Heart right ventricle (tissue), 16 donors: Measurements from ENCODE around the gene PREX1. TPM values are rescaled to one million over a fixed set of nuclear protein-coding genes. Genes with fewer than 3 reads are reported as not detected.

Experiments
- ATAC-seq, 8 donors: fragments of 200-7000 bp; cut with Tn5 transposase; one replicate each; pipeline ENCODE4 v1.9.1; 2020; ENCODE audit warnings: mild to moderate bottlenecking in 8 of 8, moderate library complexity in 8 of 8, moderate number of reproducible peaks in 1 of 8
- DNase-seq, 2 donors: peaks; one replicate each; pipeline ENCODE4 v3.0.0-alpha.2; 2020
- H3K27ac ChIP-seq, 10 donors: fragments of 200-600 bp; sonication (generic) in 2 of 10; one replicate each; pipeline versions ENCODE4 v1.5.0 to v1.8.0; 2020 to 2022; ENCODE audit warnings: mild to moderate bottlenecking in 3 of 10
- H3K27me3 ChIP-seq, 7 donors: fragments of 200-600 bp; one replicate each; pipeline ENCODE4 v1.8.0; 2021 to 2022; ENCODE audit warnings: mild to moderate bottlenecking in 2 of 7
- H3K36me3 ChIP-seq, 9 donors: fragments of 200-600 bp; sonication (generic) in 1 of 9; one replicate each; pipeline versions ENCODE4 v1.5.0 to v1.8.0; 2020 to 2022; ENCODE audit warnings: mild to moderate bottlenecking in 2 of 9
- H3K4me1 ChIP-seq, 9 donors: fragments of 200-600 bp; sonication (generic) in 1 of 9; one replicate each; pipeline versions ENCODE4 v1.5.0 to v1.8.0; 2020 to 2022; ENCODE audit warnings: mild to moderate bottlenecking in 4 of 9
- H3K4me3 ChIP-seq, 10 donors: fragments of 200-600 bp; sonication (generic) in 2 of 10; one replicate each; pipeline versions ENCODE4 v1.5.0 to v1.8.0; 2020 to 2022; ENCODE audit warnings: mild to moderate bottlenecking in 7 of 10, moderate library complexity in 2 of 10
- H3K9me3 ChIP-seq, 11 donors: fragments of 200-600 bp in 10 of 11; sonication (generic) in 2 of 11; one replicate each; pipeline versions ENCODE4 v1.5.0 to v1.8.0; 2013 to 2022; ENCODE audit warnings: mild to moderate bottlenecking in 2 of 11, control low read depth in 1 of 11, moderate library complexity in 1 of 11
- WGBS, 2 donors: extraction: QIAGEN DNeasy Blood & Tissue Kit; methylation state at CpG; one replicate each; pipeline ENCODE4 v1.1.7; 2013; ENCODE audit warnings: inconsistent platforms in 1 of 2; 5-methylcytosine and 5-hydroxymethylcytosine counted together
- intact Hi-C, 10 donors: fragments of 100-400 bp; cut with DNase I; formaldehyde crosslinking; loops; one replicate each; pipeline versions ENCODE4 v1.11.1 to v1.14.2; 2022
- polyA plus RNA-seq, 2 donors: library from polyadenylated mRNA; stranded (reverse); fragments of 200-250 nt; gene quantifications; one replicate each; pipeline ENCODE4 v1.2.3, GENCODE V29; 2013
- total RNA-seq, 10 donors: library from RNA; stranded (reverse); fragmentation: NEBNext Ultra II Directional in 3 of 10; extraction: Animal tissue kit (Norgen Biotek cat#: 25700) in 3 of 10; gene quantifications; one replicate each; pipeline versions ENCODE4 v1.2.1 to v1.2.4, GENCODE V29; 2021 to 2023
- TF ChIP-seq, protein P1 (sequence below), 9 donors: fragments of 200-600 bp; sonication (generic) in 2 of 9; IDR thresholded peaks; one replicate each; pipeline versions ENCODE4 v1.5.0 to v1.8.0; 2021 to 2022; ENCODE audit warnings: antibody characterized with exemption in 9 of 9, mild to moderate bottlenecking in 5 of 9, moderate library complexity in 1 of 9
- donor health status: Arrhythmogenic right ventricular cardiomyopathy.
- donor health status: ischemic (EF 13 %, LVEDD 7.1; RV severe dilation, severe dysfunction).
- donor health status: healthy with polysubstance abuse.
- donor health status: DM: no; HTN: yes; CAD: no.
- donor health status: DM: no; HTN: no; CAD: no.
- donor health status: ischemic (EF 25% LVEDD 6.9; RV normal size, moderate dysfunction).
- donor health status: ischemic (EF 25% LVEDD 5.7; RV mildly dilated, moderate dysfunction).
- donor health status: healthy.
- donor health status: DM: yes; HTN: yes; CAD: no.
- donor health status: Ischemic cardiomyopathy.
- donor health status: ischemic (EF 35%, LVEDD 5.7; RV mildly dilated, moderate dysfunction).
- donor health status: nonischemic (EF 11% LVEDD 7.7; RV severe dilation, severe dysfunction).
- donor health status: DM: yes; HTN: yes; CAD: no.
- donor health status: PGD.
- donor health status: ischemic (EF 29% LVEDD 5.4; RV normal size, mild dysfunction).
- donor health status: nonischemic (EF 23%, LVEDD 6.1; RV moderate dilation, normal function).

Gene PREX1
- total and polyA plus RNA-seq, 12 donors = 4.6 to 23.4 (median 8.8) TPM

DNA sequence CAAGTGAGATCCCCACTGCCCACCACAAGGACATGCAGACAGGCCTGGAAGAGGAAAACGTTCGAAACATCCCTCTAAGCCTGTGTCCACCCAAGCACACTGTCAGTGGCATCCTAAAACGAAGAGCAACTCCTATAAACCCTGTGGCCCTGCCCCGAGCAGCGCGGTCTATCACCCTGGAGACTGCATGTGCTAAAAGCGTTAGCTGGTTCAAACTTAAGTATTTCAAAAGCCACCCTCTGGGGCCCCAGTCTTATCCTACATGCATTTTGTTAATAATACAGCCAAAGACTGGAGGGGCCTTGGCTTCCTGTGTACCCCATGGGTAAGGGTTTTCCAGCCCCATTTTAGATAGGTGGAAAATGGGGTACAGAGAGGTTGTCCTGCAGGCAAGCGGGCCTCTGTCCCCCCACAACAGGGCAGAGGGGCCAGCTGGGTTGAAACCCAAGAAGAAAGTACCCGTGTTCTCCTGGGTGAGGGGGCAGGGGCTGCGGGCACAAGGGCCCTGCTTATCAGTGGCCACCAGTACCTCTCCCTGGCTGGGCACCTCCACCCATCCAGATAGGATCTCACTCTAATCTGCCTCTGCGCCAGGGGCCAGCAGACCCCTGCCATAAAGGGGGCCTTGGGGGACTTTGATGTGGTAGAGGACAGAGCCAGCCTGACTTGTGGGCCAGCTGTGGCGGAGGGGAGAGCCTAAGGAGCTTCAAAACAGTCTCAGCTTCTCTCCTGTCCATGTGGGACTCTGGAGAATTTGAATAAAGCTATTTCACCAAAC is 28.3 kb downstream of the PREX1 start:
- TF ChIP-seq, protein P1, sequence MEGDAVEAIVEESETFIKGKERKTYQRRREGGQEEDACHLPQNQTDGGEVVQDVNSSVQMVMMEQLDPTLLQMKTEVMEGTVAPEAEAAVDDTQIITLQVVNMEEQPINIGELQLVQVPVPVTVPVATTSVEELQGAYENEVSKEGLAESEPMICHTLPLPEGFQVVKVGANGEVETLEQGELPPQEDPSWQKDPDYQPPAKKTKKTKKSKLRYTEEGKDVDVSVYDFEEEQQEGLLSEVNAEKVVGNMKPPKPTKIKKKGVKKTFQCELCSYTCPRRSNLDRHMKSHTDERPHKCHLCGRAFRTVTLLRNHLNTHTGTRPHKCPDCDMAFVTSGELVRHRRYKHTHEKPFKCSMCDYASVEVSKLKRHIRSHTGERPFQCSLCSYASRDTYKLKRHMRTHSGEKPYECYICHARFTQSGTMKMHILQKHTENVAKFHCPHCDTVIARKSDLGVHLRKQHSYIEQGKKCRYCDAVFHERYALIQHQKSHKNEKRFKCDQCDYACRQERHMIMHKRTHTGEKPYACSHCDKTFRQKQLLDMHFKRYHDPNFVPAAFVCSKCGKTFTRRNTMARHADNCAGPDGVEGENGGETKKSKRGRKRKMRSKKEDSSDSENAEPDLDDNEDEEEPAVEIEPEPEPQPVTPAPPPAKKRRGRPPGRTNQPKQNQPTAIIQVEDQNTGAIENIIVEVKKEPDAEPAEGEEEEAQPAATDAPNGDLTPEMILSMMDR (IDR thresholded peaks at IDR 0.05) = no peak
- peaks cover 4 to 78% (median 26%) of the 10 kb centered on the region in 9 donors for H3K4me1 ChIP-seq
- peak overlapping the region in 1 of 10 donors; percentile 10 for H3K27ac ChIP-seq

DNA sequence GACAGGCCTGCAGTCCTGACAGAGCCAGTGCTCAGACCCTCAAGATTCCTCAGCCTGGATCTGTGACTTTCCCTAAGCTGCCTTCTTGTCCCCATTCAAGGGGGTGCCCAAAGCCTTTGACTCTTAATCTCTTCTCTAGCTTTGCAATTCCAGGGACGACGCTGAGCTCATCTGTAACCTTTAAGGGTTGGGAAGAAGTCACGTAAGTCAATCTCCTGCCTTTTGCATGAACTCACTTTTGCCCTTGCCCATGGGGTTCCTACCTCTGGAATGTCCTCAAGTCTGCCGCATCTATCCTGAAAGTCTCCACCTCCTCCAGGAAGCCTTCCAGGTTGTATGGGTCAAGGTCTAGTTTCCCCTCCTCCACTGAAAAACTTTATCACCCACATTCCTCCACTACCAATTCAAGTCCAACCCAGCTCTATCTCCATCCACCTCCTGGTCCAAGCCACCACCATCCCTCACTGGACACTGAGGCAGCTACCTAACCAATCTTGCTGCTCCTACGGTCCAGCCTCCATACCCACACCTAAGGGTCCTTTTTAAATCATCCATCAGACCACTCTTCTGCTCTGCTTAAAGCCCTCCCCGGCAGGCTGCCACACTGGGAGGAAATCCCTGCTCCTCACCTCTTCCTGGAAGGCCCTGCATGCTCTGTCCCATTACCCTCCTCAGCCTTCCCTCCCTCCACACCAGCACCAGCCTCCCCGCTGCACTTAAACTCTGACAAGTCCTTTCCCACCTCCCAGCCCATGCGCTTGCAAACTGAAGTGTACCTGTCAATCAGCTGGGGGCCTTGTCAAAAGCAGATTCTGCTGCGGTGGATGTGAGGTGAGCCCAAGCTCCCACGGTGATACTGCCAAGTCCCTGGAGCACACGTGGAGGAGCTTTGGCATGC is 29.7 kb downstream of the PREX1 start:
- H3K27ac ChIP-seq = peak overlapping the region in 1 of 10 donors; percentile 78
- no peaks in the 10 kb centered on the region for H3K9me3 ChIP-seq
- H3K4me3 ChIP-seq = no peak overlapping the region
- intact Hi-C loops = no loop called here
- H3K36me3 ChIP-seq = no peaks in the 10 kb centered on the region
- WGBS, 2 donors = 83% methylated on average over 11 of the region's 11 CpGs
- TF ChIP-seq, protein P1 (IDR thresholded peaks at IDR 0.05) = no peak
- peaks cover 4 to 79% (median 26%) of the 10 kb centered on the region in 9 donors for H3K4me1 ChIP-seq
- no peaks in the 10 kb centered on the region for H3K27me3 ChIP-seq
- DNase-seq = no peak
- ATAC-seq = no peak

More for the DNA sequence above, 28.3 kb downstream of the PREX1 start:
- Histone ChIP-seq H3K27me3 (no peaks in the 10 kb centered on the region), H3K9me3 (no peaks in the 10 kb centered on the region), H3K4me3 (no peak overlapping the region), H3K36me3 (peaks cover 0 to 6% (median 0%) of the 10 kb centered on the region in 9 donors)
- DNase-seq (no peak), ATAC-seq (peak in 2 of 8 donors; percentile 4 to 18)
- intact Hi-C loops = no loop called here
- 73 to 74% methylated on average over 12 of the region's 12 CpGs for WGBS, 2 donors

DNA sequence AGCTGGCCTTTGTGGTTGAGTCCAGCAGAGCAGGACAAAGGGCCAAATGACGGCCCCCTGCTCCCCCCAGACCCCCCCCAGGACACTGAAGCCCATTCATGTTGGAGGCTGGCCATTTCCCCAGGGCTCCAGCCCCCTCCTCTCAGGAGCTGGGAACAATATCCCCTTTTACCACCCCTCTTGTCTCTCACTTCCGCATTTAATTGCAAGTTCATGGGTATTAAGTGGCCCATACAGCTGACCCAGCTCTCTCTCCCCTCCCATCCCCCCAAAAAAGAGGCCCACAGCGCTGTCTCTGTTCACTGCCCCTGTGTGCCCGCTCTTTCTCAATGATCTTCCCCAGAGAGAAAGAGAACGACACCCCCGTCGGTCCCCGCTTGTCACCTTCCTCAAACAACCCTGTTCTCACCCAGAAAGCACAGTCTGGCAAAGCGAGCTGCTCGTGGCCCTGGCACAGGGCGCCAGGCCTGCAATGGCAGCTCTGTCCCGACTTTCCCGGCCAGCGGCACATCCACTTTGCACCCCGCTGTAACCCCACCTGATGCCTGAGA is 30.4 kb downstream of the PREX1 start:
- Histone ChIP-seq H3K27me3 (no peaks in the 10 kb centered on the region), H3K27ac (peak overlapping the region in 1 of 10 donors; percentile 78), H3K4me3 (no peak overlapping the region), H3K9me3 (no peaks in the 10 kb centered on the region), H3K4me1 (peaks cover 4 to 78% (median 26%) of the 10 kb centered on the region in 9 donors), H3K36me3 (no peaks in the 10 kb centered on the region)
- ATAC-seq = peak in 6 of 8 donors; percentile 43 to 76 (median 59)
- peak; percentile 31 to 40 for DNase-seq
- intact Hi-C loops = no loop called here
- TF ChIP-seq, protein P1 (IDR thresholded peaks at IDR 0.05) = no peak
- WGBS, 2 donors = 80 to 82% methylated on average over 15 of the region's 15 CpGs

DNA sequence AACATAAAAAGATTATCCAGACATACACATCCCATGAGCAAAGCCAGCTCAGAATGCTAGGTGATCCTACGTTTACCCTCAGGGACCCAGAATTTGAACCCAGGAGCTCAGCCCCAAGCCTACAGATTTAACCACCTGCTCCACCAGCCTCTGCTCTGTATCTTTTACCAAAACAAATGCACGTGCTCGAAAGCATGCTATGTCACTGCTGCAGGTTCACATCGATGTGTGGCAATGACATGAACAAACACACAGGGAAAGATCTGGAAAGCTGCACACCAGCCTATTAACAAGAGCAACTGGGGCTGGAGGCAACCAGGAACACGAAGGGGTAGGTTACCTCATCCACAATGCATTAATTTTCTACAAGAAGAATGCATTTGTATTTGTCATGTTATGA is 32.1 kb downstream of the PREX1 start:
- no peaks in the 10 kb centered on the region for H3K36me3 ChIP-seq
- DNase-seq = no peak
- WGBS, 2 donors = 74 to 76% methylated on average over 5 of the region's 5 CpGs
- no peak for ATAC-seq
- TF ChIP-seq, protein P1 (IDR thresholded peaks at IDR 0.05) = no peak
- no peak overlapping the region for H3K27ac ChIP-seq
- no peaks in the 10 kb centered on the region for H3K27me3 ChIP-seq
- intact Hi-C loops = no loop called here
- peaks cover 4 to 84% (median 31%) of the 10 kb centered on the region in 9 donors for H3K4me1 ChIP-seq
- no peak overlapping the region for H3K4me3 ChIP-seq
- no peaks in the 10 kb centered on the region for H3K9me3 ChIP-seq
